Femur (tissue), 1 donor: ENCODE measurements around the gene IPO5.
A peak's percentile ranks its signal among the peaks of the same experiment; 100 is the strongest.
"Not testable (repeated sequence)": the region's sequence is repeated elsewhere in the genome, so short reads cannot be mapped to it uniquely, and the experiment has no call there.

Experiments used
- DNase-seq: peaks from one replicate; pipeline ENCODE4 v3.0.0-alpha.2; 2017

The IPO5 gene

GRCh38 chr13:97953376-97953970, at the start of gene IPO5:
TSS of gene IPO5 (plus strand) at chr13:97953675. CDS start at chr13:97976697, 23,022 bp downstream.
- no peak for DNase-seq

- DNase-seq, result no peak
Measured at GRCh38 chr13:97904059-97904458, 49.4 kb upstream of the IPO5 start.

- DNase-seq, result no peak
Measured at GRCh38 chr13:97905517-97905916, 48.0 kb upstream of the IPO5 start.

- DNase-seq, result no peak
Measured at GRCh38 chr13:97911311-97912138, 42.0 kb upstream of the IPO5 start.

GRCh38 chr13:97912139-97912535, 41.3 kb upstream of the IPO5 start:
- no peak for DNase-seq

- DNase-seq, result no peak
Measured at GRCh38 chr13:97913206-97913605, 40.3 kb upstream of the IPO5 start.

- DNase-seq, result no peak
Measured at GRCh38 chr13:97914540-97914939, 38.9 kb upstream of the IPO5 start.

- DNase-seq, result peak; percentile 73
Measured at GRCh38 chr13:97921176-97921816, 32.2 kb upstream of the IPO5 start.

GRCh38 chr13:97928301-97928700, 25.2 kb upstream of the IPO5 start:
- DNase-seq, result no peak

- peak; percentile 24 for DNase-seq
Measured at GRCh38 chr13:97932036-97932435, 21.4 kb upstream of the IPO5 start.

- no peak for DNase-seq
Measured at GRCh38 chr13:97932647-97933046, 20.8 kb upstream of the IPO5 start.

GRCh38 chr13:97933776-97934175, 19.7 kb upstream of the IPO5 start:
- peak; percentile 18 for DNase-seq

- DNase-seq, result no peak
Measured at GRCh38 chr13:97934590-97934989, 18.9 kb upstream of the IPO5 start.

GRCh38 chr13:97935071-97935470, 18.4 kb upstream of the IPO5 start:
- DNase-seq, result no peak

GRCh38 chr13:97936036-97936435, 17.4 kb upstream of the IPO5 start:
- no peak for DNase-seq

GRCh38 chr13:97938706-97939475, 14.6 kb upstream of the IPO5 start:
- no peak for DNase-seq

- DNase-seq, result no peak
Measured at GRCh38 chr13:97944396-97945029, 9.0 kb upstream of the IPO5 start.

- no peak for DNase-seq
Measured at GRCh38 chr13:97945342-97945741, 8.1 kb upstream of the IPO5 start.

GRCh38 chr13:97945792-97946419, 7.6 kb upstream of the IPO5 start:
- DNase-seq, result no peak

- DNase-seq, result no peak
Measured at GRCh38 chr13:97946951-97947588, 6.4 kb upstream of the IPO5 start.

GRCh38 chr13:97948041-97948440, 5.4 kb upstream of the IPO5 start:
- no peak for DNase-seq

GRCh38 chr13:97949316-97949715, 4.2 kb upstream of the IPO5 start:
- DNase-seq, result not testable (repeated sequence)
